Spleen (tissue), 7 donors: ENCODE data around the gene ZDHHC17.

ENCODE experiments used
- POLR2A ChIP-seq, 3 donors: fragments of 450-650 bp; IDR thresholded peaks; one replicate each; pipeline ENCODE4 v1.5.1; 2017; ENCODE audit warnings: antibody characterized with exemption in 3 of 3, mild to moderate bottlenecking in 1 of 3
- POLR2AphosphoS5 ChIP-seq, 3 donors: sonication (generic); formaldehyde crosslinking; IDR thresholded peaks; one replicate each; pipeline ENCODE4 v1.5.1; 2017; ENCODE audit warnings: antibody characterized with exemption in 3 of 3
- TF ChIP-seq, protein P1 (sequence below), 11 experiments: fragments of 200-600 bp in 7 of 11; fragments of 450-650 bp in 4 of 11; sonication (generic) in 4 of 11; IDR thresholded peaks in 8 of 11; conservative IDR thresholded peaks in 3 of 11; 1 replicate in 7 of 11; 2 replicates in 4 of 11; pipeline versions ENCODE4 v1.4.0 to v1.8.0; 2016 to 2021; ENCODE audit warnings: antibody characterized with exemption in 11 of 11, inconsistent platforms in 4 of 11, mild to moderate bottlenecking in 1 of 11
- donor health status: DM: no; HTN: no; CAD: no; lungs with moderate emphysema.
- donor health status: DM: no; HTN: no; CAD: no.
- donor health status: DM: no; HTN: no; CAD: no.

GRCh38 chr12:76717314-76717713 is 46.6 kb upstream of the ZDHHC17 start:
- TF ChIP-seq, protein P1, sequence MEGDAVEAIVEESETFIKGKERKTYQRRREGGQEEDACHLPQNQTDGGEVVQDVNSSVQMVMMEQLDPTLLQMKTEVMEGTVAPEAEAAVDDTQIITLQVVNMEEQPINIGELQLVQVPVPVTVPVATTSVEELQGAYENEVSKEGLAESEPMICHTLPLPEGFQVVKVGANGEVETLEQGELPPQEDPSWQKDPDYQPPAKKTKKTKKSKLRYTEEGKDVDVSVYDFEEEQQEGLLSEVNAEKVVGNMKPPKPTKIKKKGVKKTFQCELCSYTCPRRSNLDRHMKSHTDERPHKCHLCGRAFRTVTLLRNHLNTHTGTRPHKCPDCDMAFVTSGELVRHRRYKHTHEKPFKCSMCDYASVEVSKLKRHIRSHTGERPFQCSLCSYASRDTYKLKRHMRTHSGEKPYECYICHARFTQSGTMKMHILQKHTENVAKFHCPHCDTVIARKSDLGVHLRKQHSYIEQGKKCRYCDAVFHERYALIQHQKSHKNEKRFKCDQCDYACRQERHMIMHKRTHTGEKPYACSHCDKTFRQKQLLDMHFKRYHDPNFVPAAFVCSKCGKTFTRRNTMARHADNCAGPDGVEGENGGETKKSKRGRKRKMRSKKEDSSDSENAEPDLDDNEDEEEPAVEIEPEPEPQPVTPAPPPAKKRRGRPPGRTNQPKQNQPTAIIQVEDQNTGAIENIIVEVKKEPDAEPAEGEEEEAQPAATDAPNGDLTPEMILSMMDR (IDR thresholded peaks at IDR 0.05 in 8 of 11, conservative IDR thresholded peaks at IDR 0.05 in 3 of 11) = no peak
- TF ChIP-seq POLR2A (IDR thresholded peaks at IDR 0.05) = no peak
- no peak for TF ChIP-seq POLR2AphosphoS5 (IDR thresholded peaks at IDR 0.05)
